ENCODE data around the gene PARD3.

DNA sequence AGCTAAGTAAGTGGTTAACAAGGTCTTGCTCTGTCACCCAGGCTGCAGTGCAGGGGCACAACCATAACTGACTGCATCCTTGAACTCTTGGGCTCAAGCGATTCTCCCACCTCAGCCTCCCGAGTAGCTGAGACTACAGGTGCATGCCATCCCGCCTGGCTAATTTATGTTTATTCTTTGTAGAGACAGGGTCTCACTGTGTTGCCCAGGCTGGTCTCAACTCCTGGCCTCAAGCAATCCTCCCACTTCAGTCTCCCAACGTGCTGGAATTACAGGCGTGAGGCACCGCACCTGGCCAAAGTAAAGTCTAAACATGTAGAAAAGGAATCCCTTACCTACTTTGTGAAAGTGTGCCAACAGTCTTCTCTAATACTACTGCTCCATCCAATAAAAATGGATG, 17.9 kb downstream of the PARD3 start:
- TF ChIP-seq, protein P1, sequence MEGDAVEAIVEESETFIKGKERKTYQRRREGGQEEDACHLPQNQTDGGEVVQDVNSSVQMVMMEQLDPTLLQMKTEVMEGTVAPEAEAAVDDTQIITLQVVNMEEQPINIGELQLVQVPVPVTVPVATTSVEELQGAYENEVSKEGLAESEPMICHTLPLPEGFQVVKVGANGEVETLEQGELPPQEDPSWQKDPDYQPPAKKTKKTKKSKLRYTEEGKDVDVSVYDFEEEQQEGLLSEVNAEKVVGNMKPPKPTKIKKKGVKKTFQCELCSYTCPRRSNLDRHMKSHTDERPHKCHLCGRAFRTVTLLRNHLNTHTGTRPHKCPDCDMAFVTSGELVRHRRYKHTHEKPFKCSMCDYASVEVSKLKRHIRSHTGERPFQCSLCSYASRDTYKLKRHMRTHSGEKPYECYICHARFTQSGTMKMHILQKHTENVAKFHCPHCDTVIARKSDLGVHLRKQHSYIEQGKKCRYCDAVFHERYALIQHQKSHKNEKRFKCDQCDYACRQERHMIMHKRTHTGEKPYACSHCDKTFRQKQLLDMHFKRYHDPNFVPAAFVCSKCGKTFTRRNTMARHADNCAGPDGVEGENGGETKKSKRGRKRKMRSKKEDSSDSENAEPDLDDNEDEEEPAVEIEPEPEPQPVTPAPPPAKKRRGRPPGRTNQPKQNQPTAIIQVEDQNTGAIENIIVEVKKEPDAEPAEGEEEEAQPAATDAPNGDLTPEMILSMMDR (IDR thresholded peaks at IDR 0.05): no peak
- no peak for TF ChIP-seq POLR2AphosphoS5 (IDR thresholded peaks at IDR 0.05)
